ENCODE data around the gene SLC35E3.
"Not testable (repeated sequence)": the region's sequence is repeated elsewhere in the genome, so short reads cannot be mapped to it uniquely, and the experiment has no call there.

SLC35E3 gene

DNA sequence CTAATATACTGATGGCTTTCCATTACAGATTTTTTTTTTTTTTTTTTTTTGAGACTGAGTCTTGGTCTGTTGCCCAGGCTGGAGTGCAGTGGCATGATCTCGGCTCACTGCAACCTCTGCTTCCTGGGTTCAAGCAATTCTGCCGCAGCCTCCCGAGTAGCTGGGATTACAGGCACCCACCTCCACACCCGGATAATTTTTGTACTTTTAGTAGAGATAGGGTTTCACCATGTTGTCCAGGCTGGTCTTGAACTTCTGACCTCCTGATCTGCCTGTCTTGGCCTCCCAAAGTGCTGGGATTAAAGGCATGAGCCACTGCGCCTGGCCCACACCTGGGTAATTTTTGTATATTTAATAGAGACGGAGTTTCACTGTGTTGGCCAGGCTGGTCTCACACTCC, 65.6 kb downstream of the SLC35E3 start:
- not testable (repeated sequence) for DNase-seq (ENCODE audit: low read depth in 2 of 2, low spot score in 1 of 2)

DNA sequence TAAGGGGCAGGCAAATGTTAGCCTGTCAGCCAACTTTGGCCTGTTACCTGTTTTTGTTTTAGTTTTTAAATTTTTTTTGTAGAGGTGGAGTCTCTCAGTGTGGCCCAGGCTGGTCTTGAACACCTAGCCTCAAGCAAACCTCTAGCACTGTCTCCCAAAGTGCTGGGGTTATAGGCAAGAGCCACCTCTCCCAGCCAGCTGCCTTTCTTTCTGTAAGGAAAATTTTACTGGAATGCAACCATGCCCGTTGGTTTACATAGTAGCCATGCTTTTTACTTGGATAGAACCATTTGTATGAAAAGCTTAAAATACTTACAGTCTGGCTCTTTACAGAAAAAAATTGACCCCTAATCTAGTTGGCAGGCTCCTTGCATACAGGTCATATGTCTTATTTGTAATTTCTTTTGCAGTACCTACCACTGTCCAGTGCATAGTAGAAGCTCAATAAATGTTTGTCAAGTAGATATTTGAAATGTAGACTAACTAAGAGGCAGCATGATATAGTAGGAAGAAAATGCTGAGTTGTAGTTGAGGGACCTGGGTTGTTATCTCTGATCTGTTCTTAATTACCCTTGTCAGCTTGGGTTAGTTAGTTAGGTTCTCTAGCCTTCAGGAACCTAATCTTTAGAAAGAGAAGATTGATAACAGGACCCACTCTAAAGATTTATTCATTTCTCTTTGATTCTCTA, 66.7 kb downstream of the SLC35E3 start:
- no peak for DNase-seq (ENCODE audit: low read depth in 2 of 2, low spot score in 1 of 2)

DNA sequence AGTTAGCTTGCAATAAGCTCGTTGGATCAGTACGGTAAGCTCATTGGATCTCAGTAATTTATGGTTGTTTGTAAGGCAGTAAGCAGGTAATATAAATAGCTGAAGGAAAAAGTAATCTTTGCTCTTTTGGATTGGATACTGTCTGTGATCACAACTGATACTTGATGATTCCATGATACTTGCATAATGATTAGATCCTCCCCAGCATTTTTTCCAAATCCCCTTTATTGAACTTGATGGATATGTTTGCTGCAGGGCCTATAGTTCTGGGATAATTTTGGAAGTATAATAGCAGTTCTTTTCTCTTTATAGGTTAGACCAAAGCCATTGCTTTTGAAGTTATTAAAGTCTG, 67.2 kb downstream of the SLC35E3 start:
- DNase-seq (ENCODE audit: low read depth in 2 of 2, low spot score in 1 of 2), result no peak

DNA sequence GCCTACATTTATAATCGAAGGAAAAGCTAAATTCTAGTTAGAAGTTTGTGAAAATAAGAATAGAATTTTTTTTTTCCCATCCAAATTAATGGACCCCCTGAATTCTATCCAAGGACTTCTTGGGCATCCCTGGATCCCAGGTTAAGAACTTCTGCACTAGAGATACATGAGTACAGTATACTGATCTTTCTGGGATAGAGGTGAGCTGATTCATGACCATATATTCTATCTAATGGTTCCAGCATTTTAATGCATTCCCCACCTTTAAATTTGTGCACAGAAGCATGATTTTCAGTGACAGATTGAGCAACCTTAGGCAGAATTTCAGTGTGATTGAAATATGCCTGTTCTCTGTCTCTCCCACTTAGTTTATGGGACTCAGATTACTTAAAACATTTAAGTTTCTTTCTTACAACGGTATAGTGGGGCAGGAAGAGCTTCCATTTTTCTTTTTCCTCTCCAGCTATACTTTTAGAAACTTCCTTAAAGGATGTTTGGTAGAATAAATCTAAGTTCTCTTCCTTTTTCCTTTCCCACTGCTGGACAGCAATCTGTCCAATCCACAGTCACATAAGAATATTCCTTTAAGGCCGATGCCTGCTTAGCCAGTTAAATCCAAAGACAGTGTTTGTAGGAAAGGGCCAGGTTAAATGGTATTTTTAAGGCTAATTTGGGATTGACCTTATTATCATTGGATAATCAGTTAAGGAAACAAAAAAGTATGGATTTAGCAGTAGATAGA, 68.7 kb downstream of the SLC35E3 start:
- DNase-seq (ENCODE audit: low read depth in 2 of 2, low spot score in 1 of 2), result no peak

DNA sequence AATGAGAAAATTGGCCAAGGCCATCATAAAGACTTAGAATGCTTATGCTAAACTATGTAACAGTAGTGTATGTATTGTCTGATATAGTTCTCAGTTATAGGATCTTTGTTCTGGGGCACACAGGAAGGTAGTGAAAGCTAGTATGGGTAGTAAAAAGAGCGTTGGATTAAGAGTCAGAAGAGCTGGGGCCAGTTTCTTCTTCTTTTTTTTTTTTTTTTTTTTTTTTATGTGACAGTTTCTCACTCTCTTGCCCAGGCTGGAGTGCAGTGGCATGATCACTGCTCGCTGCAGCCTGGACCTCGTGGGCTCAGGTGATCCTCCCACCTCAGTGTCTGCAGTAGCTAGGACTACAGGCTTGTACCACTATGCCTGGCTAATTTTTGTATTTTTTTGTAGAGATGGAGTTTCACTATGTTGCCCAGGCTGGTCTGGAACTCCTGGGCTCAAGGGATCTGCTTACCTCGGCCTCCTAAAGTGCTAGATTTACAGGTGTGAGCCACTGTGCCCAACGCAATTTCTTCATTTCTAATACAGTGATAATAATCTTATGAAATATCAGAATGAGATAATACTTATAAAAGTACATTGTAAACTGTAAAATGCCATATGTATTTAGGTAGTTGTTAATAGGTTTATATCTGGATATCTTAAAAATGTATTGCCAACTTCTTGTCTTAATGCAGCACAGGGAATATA, 69.4 kb downstream of the SLC35E3 start:
- no peak for DNase-seq (ENCODE audit: low read depth in 2 of 2, low spot score in 1 of 2)

DNA sequence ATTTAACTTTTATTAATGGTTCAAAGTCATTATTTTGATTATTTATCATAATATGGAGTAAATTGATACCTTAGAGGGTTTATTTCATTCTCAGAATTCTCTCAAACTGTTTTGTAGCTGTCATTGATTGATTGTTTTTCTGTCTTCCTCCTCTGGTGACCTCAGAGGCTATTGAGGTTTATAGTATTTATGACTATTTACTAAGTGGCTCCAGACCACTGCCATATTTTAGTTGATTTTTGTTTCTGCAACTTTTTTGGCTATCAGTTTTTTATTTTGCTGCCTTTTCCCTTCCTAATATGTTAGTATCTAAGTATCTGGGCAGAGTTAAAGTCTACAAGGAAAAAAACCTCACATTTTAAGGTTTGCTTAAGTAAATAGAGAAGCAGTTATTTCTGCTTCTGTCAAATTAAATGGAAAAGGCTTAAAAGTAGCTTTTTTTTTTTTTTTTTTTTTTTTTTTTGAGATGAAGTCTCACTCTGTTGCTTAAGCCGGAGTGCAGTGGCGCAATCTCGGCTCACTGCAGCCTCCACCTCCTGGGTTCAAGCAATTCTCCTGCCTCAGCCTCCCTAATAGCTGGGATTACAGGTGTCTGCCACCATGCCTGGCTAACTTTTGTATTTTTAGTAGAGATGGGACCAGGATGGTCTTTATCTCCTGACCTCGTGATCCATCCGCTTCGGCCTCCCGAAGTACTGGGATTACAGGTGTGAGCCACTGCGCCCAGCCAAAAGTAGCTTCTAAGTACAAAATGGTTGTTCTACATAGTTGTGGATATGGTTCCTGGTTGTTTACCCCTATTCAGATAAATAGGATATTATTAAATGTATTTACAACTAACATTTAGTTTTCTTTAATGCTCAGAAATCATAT, 70.2 kb downstream of the SLC35E3 start:
- DNase-seq (ENCODE audit: low read depth in 2 of 2, low spot score in 1 of 2), result no peak

DNA sequence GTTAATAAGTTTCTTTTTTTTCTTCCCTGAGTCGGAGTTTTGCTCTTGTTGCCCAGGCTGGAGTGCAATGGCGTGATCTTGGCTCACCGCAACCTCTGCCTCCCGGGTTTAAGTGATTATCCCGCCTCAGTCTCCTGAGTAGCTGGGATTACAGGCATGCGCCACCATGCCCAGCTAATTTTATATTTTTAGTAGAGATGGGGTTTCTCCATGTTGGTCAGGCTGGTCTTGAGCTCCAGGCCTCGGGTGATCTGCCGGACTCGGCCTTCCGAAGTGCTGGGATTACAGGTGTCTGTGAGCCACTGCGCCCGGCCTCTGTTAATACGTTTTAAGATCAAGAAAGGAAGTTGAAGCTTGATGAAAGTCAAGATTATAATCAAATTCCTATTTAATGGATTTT, 73.5 kb downstream of the SLC35E3 start:
- DNase-seq (ENCODE audit: low read depth in 2 of 2, low spot score in 1 of 2), result not testable (repeated sequence)

DNA sequence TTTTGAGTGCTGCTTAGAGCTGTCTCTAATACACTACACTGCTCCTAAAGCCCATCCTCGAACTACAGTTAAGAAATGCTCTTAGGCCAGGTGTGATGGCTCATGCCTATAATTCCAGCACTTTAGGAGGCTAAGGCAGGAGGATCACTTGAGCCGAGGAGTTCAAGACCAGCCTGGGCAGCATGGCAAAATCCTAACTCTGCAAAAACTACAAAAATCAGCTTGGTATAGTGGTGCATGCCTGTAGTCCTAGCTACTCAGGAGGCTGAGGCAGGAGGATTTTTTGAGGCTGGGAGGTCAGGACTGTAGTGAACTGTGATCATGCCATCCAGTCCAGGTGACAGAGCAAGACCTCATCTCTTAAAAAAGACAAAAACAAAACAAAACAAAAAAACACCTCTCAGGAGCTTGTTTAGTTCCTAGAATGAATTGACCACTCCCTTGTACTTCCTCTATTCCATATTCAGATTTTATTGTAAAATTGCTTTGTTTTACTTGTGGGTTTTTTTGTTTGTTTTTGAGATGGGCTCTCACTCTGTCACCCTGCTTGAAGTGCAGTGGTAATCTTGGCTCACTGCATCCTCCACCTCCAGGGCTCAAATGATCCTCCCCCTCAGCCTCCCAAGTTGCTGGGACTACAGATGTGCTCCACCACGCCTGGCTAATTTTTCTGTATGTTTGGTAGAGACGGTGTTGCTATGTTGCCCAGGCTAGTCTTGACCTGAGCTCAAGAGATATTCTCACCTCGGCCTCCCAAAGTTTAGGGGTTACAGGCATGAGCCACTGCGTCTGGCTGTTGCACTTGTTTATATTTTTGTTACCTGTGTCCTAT, 75.6 kb downstream of the SLC35E3 start:
- no peak for DNase-seq (ENCODE audit: low read depth in 2 of 2, low spot score in 1 of 2)

DNA sequence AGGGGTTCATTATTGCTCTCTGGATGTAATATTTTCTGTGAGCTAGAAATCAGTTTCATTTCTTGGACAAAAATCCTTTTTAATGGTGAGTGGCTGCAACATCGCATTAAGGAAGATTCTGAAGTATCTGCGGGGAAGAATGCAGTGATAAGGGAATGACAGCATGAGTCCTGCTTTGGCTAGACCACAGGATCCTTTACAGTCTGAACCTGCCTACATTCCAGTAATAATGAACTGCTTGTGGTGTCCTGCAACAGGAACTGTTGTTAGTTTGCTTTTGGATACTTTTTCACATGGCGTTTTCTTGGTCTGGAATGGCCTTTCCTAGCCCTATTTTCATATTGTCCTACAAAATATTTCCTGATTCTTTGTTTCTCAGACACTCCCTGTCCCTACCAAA, 77.7 kb downstream of the SLC35E3 start:
- no peak for DNase-seq (ENCODE audit: low read depth in 2 of 2, low spot score in 1 of 2)

DNA sequence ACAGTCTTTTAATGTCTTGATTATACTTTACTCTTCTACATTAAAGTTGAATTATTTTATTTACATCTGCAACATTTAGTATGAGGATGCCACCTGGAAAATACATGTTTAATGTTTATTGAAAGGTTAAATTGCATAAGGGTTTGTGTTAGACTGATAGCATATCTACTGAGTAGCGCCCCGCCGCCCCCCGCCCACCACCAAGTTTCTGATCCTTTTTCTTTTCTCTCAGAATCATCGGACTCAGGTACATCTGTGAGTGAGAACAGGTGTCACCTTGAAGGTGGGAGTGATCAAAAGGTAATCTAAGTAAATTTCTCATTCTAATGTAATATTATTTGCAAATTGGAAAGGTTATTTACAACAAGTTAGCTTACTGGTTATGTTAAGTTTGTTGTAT, 78.2 kb downstream of the SLC35E3 start:
- no peak for DNase-seq (ENCODE audit: low read depth in 2 of 2, low spot score in 1 of 2)

DNA sequence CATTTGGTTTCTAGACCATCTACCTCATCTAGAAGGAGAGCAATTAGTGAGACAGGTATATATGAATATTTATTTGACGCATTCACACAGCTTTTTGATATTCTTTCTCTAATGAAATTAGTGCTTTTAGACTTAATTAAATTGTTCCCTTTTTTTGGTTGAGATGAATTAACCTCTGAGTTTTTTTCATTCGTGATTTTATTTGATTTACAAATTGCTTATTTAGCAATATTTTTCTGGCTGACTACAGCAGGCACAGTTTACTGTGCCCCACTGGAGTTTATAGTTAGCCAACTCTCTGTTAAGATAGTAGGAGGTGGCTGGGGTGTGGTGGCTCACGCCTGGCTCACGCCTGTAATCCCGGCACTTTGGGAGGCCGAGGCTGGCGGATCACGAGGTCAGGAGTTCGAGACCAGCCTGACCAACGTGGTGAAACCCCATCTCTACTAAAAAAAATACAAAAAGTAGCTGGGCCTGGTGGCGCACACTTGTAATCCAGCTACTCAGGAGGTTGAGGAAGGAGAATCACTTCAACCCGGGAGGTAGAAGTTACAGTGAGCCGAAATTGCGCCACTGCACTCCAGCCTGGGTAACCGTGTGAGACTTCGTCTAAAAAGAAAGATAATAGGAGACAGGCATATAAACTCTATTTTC, 78.7 kb downstream of the SLC35E3 start:
- DNase-seq (ENCODE audit: low read depth in 2 of 2, low spot score in 1 of 2), result no peak

DNA sequence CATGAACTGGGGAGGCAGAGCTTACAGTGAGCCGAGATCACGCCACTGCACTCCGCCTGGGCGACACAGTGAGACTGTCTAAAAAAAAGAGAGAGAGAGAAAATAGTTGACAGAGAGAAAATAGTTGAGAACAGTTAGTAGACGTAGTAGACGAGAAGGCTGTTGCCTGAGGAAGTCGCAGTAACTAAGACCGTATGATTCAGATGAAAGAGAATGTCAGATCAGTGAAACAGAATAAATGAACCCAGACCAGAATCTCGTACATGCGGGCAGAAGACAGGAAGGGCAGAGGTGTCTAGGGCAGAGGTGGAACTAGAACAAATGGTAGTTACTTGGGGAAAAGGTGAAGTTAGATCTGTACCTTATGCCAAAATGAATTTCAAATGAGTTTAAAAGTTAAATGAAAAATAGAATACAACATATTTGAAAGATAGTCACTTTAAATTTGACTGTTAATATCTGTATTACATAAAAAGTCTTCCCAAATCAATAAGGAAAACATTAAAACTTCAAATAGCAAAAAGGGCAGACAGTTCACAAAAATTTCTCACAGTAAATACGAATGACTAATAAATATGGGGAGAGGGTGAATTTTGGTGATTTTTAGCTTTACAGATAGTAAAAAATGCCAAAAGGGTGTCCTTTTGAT, 79.7 kb downstream of the SLC35E3 start:
- no peak for DNase-seq (ENCODE audit: low read depth in 2 of 2, low spot score in 1 of 2)

DNA sequence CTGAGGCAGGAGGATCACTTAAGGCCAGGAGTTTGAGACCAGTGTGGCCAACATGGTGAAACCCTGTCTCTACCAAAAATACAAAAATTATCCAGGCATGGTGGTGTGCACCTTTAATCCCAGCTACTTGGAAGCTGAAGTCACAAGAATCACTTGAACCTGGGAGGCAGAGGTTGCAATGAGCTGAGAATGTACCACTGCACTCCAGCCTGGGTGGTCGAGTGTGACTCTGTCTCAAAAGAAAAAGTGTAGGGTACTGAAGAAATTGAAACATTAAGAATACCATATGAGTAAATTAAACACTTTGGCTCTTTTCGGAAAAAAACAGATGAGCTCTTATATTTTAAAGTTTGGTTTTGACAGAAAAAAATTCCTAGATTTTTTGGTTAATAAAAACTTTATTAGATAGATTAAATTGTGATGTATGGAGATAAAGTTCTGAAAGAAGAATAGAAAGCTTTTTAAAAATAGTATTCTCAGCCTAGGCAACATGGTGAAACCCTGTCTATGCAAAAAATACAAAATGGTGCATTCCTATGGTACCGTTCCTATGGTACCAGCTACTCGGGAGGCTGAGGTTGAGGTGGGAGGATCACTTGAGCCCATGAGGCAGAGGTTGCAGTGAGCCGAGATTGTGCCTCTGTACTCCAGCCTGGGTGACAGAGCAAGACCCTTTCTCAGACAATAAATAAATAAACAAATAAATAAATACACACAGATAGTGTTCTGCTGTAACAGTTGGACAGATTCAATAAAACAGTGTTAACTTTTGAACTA, 82.1 kb downstream of the SLC35E3 start:
- no peak for DNase-seq (ENCODE audit: low read depth in 2 of 2, low spot score in 1 of 2)

DNA sequence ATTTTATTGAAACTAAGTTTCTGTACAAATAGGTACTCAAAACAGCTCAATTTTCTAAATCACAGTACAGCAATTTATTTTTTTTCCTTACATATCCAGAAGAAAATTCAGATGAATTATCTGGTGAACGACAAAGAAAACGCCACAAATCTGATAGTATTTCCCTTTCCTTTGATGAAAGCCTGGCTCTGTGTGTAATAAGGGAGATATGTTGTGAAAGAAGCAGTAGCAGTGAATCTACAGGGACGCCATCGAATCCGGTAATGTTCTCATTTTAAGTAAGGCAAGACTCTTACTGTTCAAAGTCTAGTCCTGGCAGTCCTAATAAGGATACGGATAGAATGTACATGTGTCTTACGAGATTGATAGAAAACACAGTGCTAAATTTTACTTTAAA, 82.7 kb downstream of the SLC35E3 start:
- no peak for DNase-seq (ENCODE audit: low read depth in 2 of 2, low spot score in 1 of 2)
